HG02852 (cell line): ENCODE data around the gene WNT2B.

Experiments used
- ATAC-seq: cut with Tn5 transposase; IDR thresholded peaks from one replicate; pipeline ENCODE4 v1.9.1; 2021; ENCODE audit warnings: mild to moderate bottlenecking, moderate library complexity; ENCODE audit not compliant: unreplicated experiment

The WNT2B gene

DNA sequence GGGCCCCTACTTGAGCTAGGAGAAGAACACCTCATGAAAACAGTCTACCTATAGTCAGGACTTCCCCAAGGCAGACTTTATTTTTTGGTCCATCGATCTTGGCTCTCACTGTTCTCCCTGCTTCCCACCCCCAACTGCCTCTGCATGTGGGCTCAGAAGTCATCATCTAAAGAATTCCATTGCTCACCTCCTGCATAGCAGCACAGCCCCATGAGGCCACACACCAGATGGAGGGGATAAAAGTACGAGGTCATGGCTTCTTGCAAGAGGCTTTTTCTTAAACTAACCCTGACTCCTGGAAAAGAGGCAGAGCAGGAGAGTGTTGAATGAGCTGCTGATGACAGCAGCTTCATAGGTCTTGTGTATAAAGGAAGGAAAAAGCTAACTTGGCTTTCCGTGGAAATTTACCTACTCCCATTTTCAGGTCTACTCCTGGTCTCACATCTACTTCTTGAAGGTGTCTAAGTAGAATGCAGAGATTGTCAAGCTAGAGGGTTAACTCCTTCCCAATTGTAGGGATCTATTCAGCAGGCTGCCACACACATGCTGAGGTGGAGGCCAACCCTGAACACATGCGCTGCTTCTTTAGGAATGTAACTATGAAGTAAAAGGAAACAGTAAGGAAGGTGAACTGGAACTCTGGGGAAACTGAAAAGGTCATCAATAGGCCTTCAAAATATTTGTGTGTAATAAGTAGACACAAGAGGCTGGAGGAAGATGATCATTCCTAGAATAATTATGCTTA lies 18.7 kb downstream of the WNT2B start:
- ATAC-seq: no peak

DNA sequence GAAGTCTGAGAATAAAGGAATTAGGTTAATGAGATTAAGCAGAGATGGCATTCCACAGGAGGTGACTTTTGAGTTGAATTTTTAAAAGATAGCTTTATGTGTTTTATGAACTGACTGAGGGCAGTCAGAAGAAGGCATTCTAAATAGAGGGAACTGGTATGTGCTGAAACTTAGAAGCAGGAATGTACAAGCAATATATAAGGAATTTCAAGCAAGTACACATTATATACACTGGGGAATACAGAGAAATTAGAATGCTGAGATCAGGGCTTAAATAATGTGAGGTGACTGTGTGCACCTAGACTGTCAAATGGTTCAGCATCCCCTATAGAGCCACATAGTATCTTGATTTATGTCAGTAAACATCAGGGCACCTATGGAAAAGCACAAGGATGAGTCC lies 19.3 kb downstream of the WNT2B start:
- no peak for ATAC-seq

DNA sequence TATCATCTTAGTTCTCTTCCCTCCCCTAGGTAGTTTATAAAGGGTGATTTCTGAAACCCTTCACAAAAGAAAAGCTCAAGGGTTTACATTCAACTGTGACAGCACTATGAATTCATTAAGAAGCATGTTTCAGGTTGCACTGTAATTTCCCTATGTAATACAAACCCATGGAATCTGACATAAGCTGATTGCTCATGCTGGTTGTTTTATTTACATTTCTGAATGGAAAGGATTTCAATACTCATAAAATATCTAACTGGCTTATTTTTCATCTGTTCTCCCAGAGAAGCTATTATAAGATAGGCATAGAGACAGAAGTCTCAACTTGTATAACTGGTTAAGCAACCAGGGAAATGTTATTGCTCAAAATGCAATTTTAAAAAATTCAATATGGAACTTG lies 20.5 kb downstream of the WNT2B start:
- no peak for ATAC-seq

- no peak for ATAC-seq
Measured at GRCh38 chr1:112530832-112531231, 22.1 kb downstream of the WNT2B start.

- ATAC-seq: no peak
Measured at GRCh38 chr1:112532064-112532463, 23.3 kb downstream of the WNT2B start.

DNA sequence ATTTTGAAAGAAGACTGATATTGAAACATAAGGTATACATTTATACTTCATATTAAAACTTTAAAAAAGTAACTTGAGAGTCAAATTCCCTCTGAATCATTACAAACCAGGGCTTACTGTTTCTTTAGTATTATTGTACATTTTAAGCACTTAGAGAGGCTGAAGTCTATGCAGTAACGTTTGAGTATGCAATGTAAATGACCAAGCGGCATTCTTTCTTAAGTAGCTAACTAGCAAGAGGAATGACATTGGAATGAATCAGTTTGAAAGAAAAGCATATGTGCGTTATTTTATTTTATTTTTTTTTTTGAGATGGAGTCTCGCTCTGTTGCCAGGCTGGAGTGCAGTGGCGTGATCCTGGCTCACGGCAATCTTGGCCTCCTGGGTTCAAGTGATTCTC lies 24.3 kb downstream of the WNT2B start:
- no peak for ATAC-seq

DNA sequence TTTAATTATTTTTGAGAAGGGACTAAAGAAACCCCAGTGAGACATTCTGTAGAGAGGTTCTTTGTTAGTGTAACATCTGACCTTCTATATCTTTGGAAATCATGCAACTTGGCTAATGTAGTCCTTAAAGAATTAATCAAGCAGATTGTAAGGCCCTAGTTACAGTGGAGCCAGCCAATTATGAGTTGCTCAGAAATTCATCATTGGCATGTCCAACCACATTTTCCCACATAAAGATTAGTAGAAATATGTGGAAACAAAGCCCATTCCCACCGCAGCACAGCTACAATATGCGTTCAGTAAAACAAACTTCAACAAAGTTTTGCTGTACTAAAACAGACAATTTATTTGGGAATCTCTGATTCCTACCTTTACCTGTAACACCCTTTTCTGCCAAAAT lies 27.8 kb downstream of the WNT2B start:
- no peak for ATAC-seq

DNA sequence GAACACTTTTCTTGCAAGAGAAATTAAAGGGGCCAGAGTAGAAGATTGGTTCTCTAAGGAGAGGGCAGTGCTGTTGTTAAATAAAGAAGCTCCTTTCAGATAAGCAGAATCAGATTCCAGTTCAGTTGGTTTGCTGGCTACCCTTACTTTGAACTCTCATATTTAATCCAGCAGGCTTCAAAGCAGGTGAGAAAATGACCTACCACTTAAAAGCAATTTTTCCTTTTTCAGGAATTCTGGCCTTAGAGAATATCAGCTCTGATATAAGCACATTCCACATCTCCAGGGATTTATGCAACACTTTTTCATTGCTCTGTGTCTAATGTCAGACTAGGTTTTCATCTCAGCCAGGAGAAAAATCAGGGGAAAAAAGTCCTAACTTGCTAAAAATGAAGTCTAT lies 28.7 kb downstream of the WNT2B start:
- no peak for ATAC-seq

DNA sequence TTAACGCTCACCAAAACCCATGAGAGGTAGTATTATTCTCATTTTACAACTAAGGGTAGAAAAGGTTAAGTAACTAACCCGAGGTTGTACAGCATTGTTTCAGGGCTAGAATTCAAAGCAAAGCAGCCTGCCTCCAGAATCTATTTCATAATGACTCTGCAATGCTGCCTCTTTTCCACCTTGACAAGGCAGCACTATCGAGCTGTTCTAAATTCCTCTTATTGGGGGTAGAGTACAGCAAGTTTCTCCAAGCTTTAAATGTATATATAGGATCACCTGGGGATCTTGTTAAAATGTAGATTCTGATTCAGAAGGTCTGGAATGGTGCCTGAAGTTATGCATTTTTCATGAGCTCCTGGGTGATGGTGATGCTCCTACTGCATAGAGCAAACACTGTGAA lies 30.1 kb downstream of the WNT2B start:
- ATAC-seq: no peak

DNA sequence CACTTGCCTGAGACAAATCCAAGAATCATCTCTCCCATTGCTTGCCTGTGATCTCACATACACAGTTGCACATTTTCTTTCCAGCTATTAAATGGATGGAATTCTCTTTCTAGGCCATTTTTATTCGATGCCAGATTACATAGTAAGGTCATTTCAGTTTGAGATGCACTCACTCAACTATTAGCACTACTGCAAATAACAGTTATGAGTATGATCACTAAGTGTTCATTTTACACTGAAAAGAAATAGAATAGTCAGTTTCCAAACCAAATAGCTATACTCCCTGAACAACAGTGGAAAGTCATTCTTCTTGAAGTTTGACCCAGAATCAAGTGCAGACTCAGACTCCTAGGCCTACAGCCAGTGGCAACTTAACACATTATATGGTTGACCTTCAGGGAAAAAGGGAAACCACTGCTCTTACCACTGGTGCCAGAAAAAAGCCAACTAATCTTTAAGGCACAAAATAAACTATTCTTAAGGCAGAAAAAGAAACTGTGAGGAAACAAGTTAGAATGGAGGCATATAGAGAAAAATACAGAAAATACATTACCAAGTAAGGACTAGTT lies 31.5 kb downstream of the WNT2B start:
- ATAC-seq: no peak

GRCh38 chr1:112541299-112541698 lies 32.5 kb downstream of the WNT2B start:
- no peak for ATAC-seq

- ATAC-seq: no peak
Measured at GRCh38 chr1:112542206-112542973, 33.6 kb downstream of the WNT2B start.

DNA sequence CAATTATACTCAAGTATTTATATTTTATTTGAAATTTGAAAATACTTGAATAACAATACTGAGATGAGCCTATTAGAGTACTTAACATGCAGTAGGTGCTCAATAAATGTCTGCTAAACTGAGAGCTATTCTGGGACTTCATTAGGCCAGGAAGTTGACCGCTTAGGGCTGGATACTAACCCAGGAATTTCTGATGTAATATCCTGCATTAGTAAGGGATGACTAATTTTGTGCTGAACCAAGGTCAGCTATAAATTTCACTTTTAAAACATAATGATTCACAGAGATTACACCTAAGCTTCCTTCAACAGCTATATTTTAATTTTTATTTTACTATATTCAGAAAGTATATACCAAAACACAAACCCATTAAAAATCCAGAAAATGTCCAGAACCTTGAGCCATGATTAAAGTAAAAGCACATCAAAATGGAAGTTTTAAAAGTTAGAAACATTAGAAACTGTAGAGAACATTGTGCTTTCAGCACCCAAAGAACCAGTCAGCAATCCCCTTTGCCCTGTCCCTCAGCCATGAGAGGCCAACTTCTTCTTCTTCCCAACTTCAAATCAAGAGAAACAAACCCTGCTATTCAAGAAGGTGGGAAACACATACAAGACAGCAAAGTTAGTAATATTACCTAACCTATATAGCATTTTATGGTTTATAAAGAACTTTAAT lies 35.4 kb downstream of the WNT2B start:
- ATAC-seq: no peak

DNA sequence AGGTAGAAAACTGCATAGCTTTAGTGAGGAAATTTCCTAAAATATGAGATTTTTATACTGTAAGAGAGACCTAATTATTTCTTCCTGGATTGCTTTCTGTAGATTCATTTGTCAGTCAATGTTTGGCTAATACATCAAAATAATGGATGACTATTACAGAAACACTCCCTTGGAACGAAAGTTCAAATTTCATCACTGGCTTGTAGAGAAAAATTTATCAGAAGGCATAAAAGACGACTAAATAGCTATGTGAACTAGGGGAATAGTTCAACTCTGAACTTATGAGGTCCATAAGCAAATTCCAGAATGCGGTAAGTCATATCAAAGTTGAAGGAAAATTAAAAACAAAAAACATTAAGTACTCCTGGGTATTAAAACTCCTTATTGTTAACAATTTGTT lies 36.0 kb downstream of the WNT2B start:
- ATAC-seq: no peak

DNA sequence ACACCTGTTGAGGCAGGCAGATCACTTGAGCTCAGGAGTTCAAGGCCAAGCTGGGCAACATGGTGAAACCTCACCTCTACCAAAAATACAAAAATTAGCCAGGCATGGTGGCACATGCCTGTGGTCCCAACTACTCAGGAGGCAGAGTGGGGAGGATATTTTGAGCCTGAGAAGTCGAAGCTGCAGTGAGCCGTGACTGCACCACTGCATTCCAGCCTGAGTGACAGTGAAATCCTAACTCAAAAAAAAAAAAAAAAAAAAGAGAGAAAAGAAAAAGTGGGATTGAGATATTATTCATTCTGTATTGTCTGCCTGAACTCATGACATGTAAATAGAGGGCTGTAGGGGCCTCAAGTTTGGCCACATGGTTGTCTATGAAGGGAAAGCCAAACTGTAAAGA lies 37.3 kb downstream of the WNT2B start:
- ATAC-seq: no peak

DNA sequence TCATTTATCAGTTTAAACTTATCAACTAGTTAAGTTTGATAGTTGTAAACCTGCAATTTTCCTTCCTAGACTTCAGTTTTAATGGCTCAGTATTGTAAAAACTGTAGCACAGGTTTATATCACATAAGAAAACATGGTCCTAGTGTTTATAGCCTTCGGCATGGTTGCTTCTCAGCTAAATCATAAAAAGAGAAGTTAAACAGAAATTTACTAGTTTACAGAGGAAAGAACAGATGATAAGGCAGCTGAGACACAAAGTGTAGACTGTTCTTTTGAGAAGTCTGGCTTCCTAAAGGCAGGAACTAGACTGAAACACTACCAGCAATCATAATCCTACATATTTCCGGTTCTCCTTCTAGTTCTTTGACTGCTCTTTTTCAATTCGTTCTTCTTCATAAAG lies 39.8 kb downstream of the WNT2B start:
- ATAC-seq: no peak

- ATAC-seq: no peak
Measured at GRCh38 chr1:112549590-112549989, 40.8 kb downstream of the WNT2B start.

- no peak for ATAC-seq
Measured at GRCh38 chr1:112554411-112554810, 45.6 kb downstream of the WNT2B start.

GRCh38 chr1:112557385-112557784 lies 48.6 kb downstream of the WNT2B start:
- ATAC-seq: no peak

DNA sequence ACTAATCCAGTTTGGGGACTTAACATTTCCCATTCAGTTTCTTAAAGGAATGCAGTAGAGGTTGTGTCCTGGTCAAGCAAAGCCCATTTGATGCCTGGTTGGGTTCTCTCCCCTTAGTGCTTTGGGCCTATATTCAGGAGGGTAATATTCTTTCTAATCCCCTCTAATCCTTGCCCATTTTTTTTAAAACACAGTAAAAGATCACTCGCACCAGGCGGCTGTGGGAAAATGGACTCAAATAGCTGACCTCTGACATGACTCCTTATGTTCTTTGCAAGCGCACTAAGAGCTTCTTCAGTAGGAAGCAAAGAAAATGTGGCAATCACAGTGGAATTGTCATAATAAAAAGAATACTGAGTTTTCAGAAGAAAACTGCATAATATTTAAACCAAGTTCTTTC lies 49.9 kb downstream of the WNT2B start:
- ATAC-seq: no peak

DNA sequence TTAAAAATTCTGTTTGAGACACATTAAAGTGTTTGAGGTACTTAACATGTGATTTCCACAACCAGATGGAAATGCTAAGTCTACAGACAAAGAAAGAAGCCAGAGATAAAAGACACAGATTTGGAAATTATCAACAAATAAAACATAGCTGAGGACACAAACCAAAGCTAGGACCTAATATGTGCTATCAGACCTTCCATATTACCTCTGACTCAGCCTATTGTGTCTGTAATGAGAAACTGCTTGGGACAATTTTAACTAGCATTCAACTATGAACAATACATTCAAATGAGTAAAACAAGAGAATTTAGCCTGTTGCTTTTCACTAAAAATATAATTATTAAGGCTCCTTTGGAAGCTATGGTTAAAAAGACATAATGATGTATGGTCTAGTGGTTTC lies 54.6 kb downstream of the WNT2B start:
- ATAC-seq: no peak

DNA sequence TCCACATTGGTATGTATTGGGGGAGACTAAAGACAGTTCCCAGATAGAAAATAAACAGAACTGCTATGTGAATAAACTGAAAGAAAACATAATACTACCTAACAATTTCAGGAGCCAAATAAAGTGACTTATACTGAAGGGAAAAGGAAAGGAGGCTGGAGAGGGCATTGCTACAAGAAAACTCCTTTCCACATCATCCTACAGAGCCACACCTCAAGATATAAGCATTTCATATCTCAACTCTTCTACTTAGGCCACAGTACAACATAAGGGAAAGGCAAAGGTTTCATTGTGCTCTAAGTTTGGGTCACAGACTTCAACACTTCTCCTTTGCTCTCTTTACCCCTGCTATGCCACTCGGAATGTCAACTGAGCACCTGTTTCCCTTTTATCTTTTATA lies 55.3 kb downstream of the WNT2B start:
- no peak for ATAC-seq
